ENCODE measurements around the gene PTPRB. TPM values are rescaled to one million over a fixed set of nuclear protein-coding genes. Genes with fewer than 3 reads are reported as not detected.

PTPRB gene
- total and polyA plus RNA-seq, 2 of the 8 experiments (the other 6 are each of a cell fraction or from before 2014, with no cell fraction given): 0.36 to 0.58 TPM

DNA sequence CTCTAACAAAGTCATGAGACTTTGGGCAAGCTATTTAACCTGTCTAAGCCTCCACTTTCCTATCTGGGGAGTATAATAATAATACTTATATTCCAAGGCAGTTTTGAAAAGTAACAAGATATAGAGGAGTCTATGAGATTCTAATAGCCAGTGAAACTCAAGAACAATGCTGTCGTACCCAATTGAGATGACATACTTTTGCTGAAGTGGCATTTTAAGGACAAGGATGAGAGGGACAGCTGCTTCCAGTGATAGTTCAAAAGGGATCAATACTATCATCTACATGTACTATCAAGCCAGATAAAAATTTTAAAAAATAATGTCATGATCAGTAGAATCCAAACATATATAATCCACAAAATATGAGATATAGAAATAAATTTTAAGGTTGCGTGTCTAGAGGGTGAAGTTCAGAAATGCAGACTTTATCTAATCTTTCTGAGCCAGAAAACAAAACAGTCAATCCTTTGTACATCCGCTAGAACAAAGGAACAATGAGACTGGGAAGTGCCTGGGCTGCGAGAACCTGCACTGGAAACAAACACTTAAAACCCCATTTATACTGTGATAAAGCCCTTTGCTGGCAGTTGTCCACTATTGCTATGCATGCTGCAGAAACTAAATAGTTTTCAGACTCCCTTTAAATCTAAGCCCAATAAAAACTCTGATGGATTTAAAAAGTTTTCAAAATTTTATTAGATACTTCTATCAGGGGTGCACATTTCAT is 38.6 kb downstream of the PTPRB start:
- H3K27ac ChIP-seq (ENCODE audit: low read depth, low read length): no peak overlapping the region
- H3K4me1 ChIP-seq (replicated peaks in 1 of 4; ENCODE audit: control insufficient read depth in 3 of 4, insufficient read depth in 4 of 4, low read length in 3 of 4): no peaks in the 10 kb centered on the region

More for the DNA sequence above, 38.6 kb downstream of the PTPRB start:
- Histone ChIP-seq H3K9ac (replicated peaks in 1 of 4; ENCODE audit: extremely low read depth in 1 of 4, low read depth in 3 of 4, low read length in 3 of 4) (no peak overlapping the region), H3K23ac (ENCODE audit: insufficient read length) (no peak overlapping the region), H4K20me1 (replicated peaks in 1 of 2; ENCODE audit: control insufficient read depth in 1 of 2, insufficient read depth in 2 of 2, low read length in 2 of 2) (no peaks in the 10 kb centered on the region), H3K36me3 (ENCODE audit: control insufficient read depth in 2 of 4, insufficient read depth in 4 of 4, low read length in 3 of 4) (no peaks in the 10 kb centered on the region), H2BK15ac (ENCODE audit: low read length) (no peak overlapping the region), H2BK5ac (ENCODE audit: low read depth, low read length) (no peak overlapping the region), H3K27me3 (replicated peaks in 1 of 4; ENCODE audit: control insufficient read depth in 3 of 4, extremely low read depth in 1 of 4, insufficient read depth in 3 of 4, low read length in 3 of 4) (no peaks in the 10 kb centered on the region), H3K4me2 (ENCODE audit: insufficient read depth in 1 of 2, low read depth in 2 of 2, low read length in 2 of 2) (no peak overlapping the region), H4K5ac (ENCODE audit: insufficient read length, low read depth, low read length) (no peak overlapping the region), H3K9me3 (ENCODE audit: insufficient read depth in 2 of 2, low read depth in 1 of 2, low read length in 1 of 2) (no peaks in the 10 kb centered on the region), H2BK20ac (ENCODE audit: low read length) (no peak overlapping the region), H3K14ac (ENCODE audit: insufficient read length) (no peak overlapping the region), H2AFZ (ENCODE audit: low read length) (no peak overlapping the region), H3K56ac (replicated peaks; ENCODE audit: insufficient read length, low read depth, low read length) (no peak overlapping the region), H2AK5ac (ENCODE audit: low read depth, low read length) (no peak overlapping the region), H4K8ac (ENCODE audit: extremely low read depth, insufficient read depth, low read length) (no peak overlapping the region), H3K79me1 (ENCODE audit: low read depth, low read length) (no peaks in the 10 kb centered on the region), H2BK120ac (replicated peaks; ENCODE audit: low read depth, low read length) (no peak overlapping the region), H3K79me2 (ENCODE audit: control insufficient read depth in 1 of 2, insufficient read depth in 2 of 2, low read length in 2 of 2) (no peaks in the 10 kb centered on the region), H2BK12ac (ENCODE audit: low read depth, low read length) (no peak overlapping the region), H3K4ac (replicated peaks; ENCODE audit: insufficient read length, low read depth, low read length) (no peak overlapping the region), H3K18ac (ENCODE audit: extremely low read depth, low read length) (no peak overlapping the region), H4K91ac (replicated peaks; ENCODE audit: insufficient read length, low read length) (no peak overlapping the region), H3K4me3 (ENCODE audit: extremely low read depth in 1 of 4, insufficient read depth in 2 of 4, low read depth in 3 of 4, low read length in 4 of 4) (no peak overlapping the region), H3K23me2 (ENCODE audit: low read depth, low read length) (no peaks in the 10 kb centered on the region)
- POLR2A ChIA-PET (ENCODE audit: partially characterized antibody): no interaction called here
- FAIRE-seq (no peak), DNase-seq (ENCODE audit: low read depth in 1 of 2, low spot score in 2 of 2) (no peak)
- WGBS, 2 experiments (ENCODE audit: extremely low coverage in 1 of 2, insufficient coverage in 1 of 2, insufficient read length in 1 of 2, insufficient replicate concordance in 2 of 2, low coverage in 1 of 2, low lambda C conversion rate in 2 of 2, missing lambda C conversion rate in 1 of 2): 88% methylated on average over 4 of the region's 4 CpGs; no CpG with 5 or more reads in 1 of the 2 experiments
- TF ChIP-seq, protein P1, sequence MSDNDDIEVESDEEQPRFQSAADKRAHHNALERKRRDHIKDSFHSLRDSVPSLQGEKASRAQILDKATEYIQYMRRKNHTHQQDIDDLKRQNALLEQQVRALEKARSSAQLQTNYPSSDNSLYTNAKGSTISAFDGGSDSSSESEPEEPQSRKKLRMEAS (IDR thresholded peaks at IDR 0.05): no peak
- TF ChIP-seq MAFK (IDR thresholded peaks at IDR 0.05; ENCODE audit: low read depth, low read length): peak; percentile 5; the same call in 1 of the 2 replicates
- CTCF ChIA-PET (ENCODE audit: partially characterized antibody): interaction anchor here (0.6 to 2.5 kb wide), 3 partner anchors 8 to 1193 kb away, joined by 3 to 12 read pairs (median 3); no protein-coding TSS in a partner anchor

Data from H1 (cell line).